PC-9 (cell line): Measurements from ENCODE around the gene KREMEN1.

Experiments
- EZH2 ChIP-seq: fragments of 200-600 bp; sonication (generic); IDR thresholded peaks from 2 replicates; pipeline ENCODE4 v1.8.0; 2017; ENCODE audit warnings: antibody characterized with exemption, low read depth
- TF ChIP-seq, protein P1 (sequence below): fragments of 200-600 bp; sonication (generic); conservative IDR thresholded peaks from 2 replicates; pipeline ENCODE4 v1.6.1; 2017; ENCODE audit warnings: mixed run types, antibody characterized with exemption, mild to moderate bottlenecking, moderate library complexity

GRCh38 chr22:29040385-29041275 is 32.2 kb upstream of the KREMEN1 start:
- TF ChIP-seq, protein P1, sequence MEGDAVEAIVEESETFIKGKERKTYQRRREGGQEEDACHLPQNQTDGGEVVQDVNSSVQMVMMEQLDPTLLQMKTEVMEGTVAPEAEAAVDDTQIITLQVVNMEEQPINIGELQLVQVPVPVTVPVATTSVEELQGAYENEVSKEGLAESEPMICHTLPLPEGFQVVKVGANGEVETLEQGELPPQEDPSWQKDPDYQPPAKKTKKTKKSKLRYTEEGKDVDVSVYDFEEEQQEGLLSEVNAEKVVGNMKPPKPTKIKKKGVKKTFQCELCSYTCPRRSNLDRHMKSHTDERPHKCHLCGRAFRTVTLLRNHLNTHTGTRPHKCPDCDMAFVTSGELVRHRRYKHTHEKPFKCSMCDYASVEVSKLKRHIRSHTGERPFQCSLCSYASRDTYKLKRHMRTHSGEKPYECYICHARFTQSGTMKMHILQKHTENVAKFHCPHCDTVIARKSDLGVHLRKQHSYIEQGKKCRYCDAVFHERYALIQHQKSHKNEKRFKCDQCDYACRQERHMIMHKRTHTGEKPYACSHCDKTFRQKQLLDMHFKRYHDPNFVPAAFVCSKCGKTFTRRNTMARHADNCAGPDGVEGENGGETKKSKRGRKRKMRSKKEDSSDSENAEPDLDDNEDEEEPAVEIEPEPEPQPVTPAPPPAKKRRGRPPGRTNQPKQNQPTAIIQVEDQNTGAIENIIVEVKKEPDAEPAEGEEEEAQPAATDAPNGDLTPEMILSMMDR: peak; percentile 98
- TF ChIP-seq EZH2: no peak
